HL-60 (cell line): ENCODE measurements around the gene WDR20.

ENCODE experiments used
- DNase-seq, 2 experiments: peaks; one replicate each; pipeline ENCODE4 v3.0.0-alpha.2; 2010 to 2020; ENCODE audit warnings: low read depth in 1 of 2, low spot score in 1 of 2
- H3K27ac ChIP-seq: fragments of 250-450 bp; sonication (Bioruptor Pico); replicated peaks from 2 replicates; pipeline ENCODE4 v1.5.1; 2020; ENCODE audit warnings: mild to moderate bottlenecking, moderate library complexity
- H3K27me3 ChIP-seq: fragments of 250-450 bp; sonication (Bioruptor Pico); 2 replicates; pipeline ENCODE4 v1.5.1; 2021; ENCODE audit warnings: mild to moderate bottlenecking, moderate library complexity; ENCODE audit not compliant: insufficient read depth, poor library complexity, severe bottlenecking
- H3K4me3 ChIP-seq: replicated peaks from 2 replicates; pipeline ENCODE4 v1.5.1; 2011; ENCODE audit warnings: mild to moderate bottlenecking, control low read depth, low read length; ENCODE audit not compliant: insufficient read depth
- CTCF ChIP-seq: IDR thresholded peaks from one replicate; pipeline ENCODE4 v1.5.1; 2011; ENCODE audit warnings: low read length, control low read depth, inconsistent platforms; ENCODE audit not compliant: insufficient read depth
- GABPA ChIP-seq: IDR thresholded peaks from 2 replicates; pipeline ENCODE4 v1.6.1; 2012; ENCODE audit warnings: low read depth
- POLR2AphosphoS5 ChIP-seq: IDR thresholded peaks from 2 replicates; pipeline ENCODE4 v1.6.1; 2012; ENCODE audit warnings: low read depth
- SPI1 ChIP-seq: IDR thresholded peaks from 2 replicates; pipeline ENCODE4 v1.6.1; 2012; ENCODE audit warnings: low read depth, mild to moderate bottlenecking, borderline replicate concordance
- TF ChIP-seq, protein P1 (sequence below): IDR thresholded peaks from 2 replicates; pipeline ENCODE4 v1.6.1; 2012; ENCODE audit warnings: low read depth; ENCODE audit not compliant: insufficient replicate concordance

The WDR20 gene

GRCh38 chr14:102121567-102121966 lies 18.1 kb upstream of the WDR20 start:
- TF ChIP-seq SPI1 (no peak), POLR2AphosphoS5 (no peak), CTCF (no peak), GABPA (no peak)
- TF ChIP-seq, protein P1, sequence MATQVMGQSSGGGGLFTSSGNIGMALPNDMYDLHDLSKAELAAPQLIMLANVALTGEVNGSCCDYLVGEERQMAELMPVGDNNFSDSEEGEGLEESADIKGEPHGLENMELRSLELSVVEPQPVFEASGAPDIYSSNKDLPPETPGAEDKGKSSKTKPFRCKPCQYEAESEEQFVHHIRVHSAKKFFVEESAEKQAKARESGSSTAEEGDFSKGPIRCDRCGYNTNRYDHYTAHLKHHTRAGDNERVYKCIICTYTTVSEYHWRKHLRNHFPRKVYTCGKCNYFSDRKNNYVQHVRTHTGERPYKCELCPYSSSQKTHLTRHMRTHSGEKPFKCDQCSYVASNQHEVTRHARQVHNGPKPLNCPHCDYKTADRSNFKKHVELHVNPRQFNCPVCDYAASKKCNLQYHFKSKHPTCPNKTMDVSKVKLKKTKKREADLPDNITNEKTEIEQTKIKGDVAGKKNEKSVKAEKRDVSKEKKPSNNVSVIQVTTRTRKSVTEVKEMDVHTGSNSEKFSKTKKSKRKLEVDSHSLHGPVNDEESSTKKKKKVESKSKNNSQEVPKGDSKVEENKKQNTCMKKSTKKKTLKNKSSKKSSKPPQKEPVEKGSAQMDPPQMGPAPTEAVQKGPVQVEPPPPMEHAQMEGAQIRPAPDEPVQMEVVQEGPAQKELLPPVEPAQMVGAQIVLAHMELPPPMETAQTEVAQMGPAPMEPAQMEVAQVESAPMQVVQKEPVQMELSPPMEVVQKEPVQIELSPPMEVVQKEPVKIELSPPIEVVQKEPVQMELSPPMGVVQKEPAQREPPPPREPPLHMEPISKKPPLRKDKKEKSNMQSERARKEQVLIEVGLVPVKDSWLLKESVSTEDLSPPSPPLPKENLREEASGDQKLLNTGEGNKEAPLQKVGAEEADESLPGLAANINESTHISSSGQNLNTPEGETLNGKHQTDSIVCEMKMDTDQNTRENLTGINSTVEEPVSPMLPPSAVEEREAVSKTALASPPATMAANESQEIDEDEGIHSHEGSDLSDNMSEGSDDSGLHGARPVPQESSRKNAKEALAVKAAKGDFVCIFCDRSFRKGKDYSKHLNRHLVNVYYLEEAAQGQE = no peak
- no peak for DNase-seq
- H3K4me3 ChIP-seq = no peak overlapping the region
- no peaks in the 10 kb centered on the region for H3K27me3 ChIP-seq
- H3K27ac ChIP-seq = no peak overlapping the region

GRCh38 chr14:102124419-102124818 lies 15.3 kb upstream of the WDR20 start:
- TF ChIP-seq SPI1 (no peak), GABPA (no peak)
- H3K27me3 ChIP-seq = no peaks in the 10 kb centered on the region
- DNase-seq = no peak

GRCh38 chr14:102125546-102125945 lies 14.2 kb upstream of the WDR20 start:
- Histone ChIP-seq H3K4me3 (no peak overlapping the region), H3K27ac (no peak overlapping the region), H3K27me3 (no peaks in the 10 kb centered on the region)
- TF ChIP-seq SPI1 (no peak), CTCF (no peak), POLR2AphosphoS5 (no peak), GABPA (no peak)
- TF ChIP-seq, protein P1 = no peak
- no peak for DNase-seq

More at GRCh38 chr14:102124419-102124818, 15.3 kb upstream of the WDR20 start:
- no peak overlapping the region for H3K4me3 ChIP-seq
- no peak overlapping the region for H3K27ac ChIP-seq

- H3K4me3 ChIP-seq = no peak overlapping the region
- no peak overlapping the region for H3K27ac ChIP-seq
- TF ChIP-seq GABPA = no peak
- no peak for TF ChIP-seq CTCF
- no peak for TF ChIP-seq SPI1
- TF ChIP-seq, protein P1 = no peak
- TF ChIP-seq POLR2AphosphoS5 = no peak
- no peak for DNase-seq
- no peaks in the 10 kb centered on the region for H3K27me3 ChIP-seq
Observed at GRCh38 chr14:102126807-102127455, 12.8 kb upstream of the WDR20 start.
